HG02970 (cell line): ENCODE results near the gene CAMK2A.
"Not testable (repeated sequence)": the region's sequence is repeated elsewhere in the genome, so short reads cannot be mapped to it uniquely, and the experiment has no call there.

ENCODE experiments used
- ATAC-seq: cut with Tn5 transposase; IDR thresholded peaks from one replicate; pipeline ENCODE4 v1.9.1; 2021; ENCODE audit warnings: mild to moderate bottlenecking, moderate library complexity, moderate number of reproducible peaks; ENCODE audit not compliant: unreplicated experiment, low FRiP score

CAMK2A gene

DNA sequence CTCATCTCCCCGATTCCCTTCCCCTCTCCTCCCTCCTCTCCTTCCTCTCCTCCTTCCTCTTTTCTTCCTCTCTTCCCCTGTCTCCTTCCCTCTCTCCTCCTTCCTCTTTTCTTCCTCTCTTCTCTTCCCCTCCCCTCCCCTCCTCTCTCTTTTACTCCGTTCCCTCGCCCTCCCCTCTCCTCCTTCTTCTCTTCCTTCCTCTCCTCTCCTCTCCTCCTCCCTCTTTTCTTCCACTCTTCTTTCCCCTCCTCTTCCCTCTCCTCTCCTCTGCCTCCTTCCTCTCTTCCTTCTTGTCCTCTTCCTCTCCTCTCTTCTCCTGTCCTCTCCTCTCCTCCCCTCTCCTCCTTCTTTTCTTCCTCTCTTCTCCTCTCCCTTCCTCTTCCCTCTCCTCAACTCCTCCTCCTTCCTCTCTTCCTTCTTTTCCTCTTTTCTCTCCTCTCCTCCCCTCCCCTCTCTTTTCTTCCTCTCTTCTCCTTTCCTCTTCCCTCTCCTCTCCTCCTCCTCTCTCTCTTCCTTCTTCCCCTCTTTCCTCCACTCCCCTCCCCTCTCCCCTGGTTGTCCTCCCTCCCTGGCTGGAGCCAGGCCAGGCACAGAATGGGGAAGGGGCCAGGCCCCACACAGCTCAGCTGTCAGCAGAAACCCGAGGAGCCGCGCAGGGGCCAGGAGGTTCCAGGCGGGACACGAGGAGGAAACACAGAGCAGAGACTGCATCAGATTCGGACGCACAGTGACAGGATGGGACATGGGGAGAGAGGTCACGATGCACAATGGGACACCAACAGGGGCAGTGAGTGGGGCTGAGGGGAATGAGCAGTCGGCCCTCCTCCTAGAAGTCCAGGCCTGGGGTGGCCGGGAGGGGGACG is 48.0 kb downstream of the CAMK2A start:
- ATAC-seq, result no peak

GRCh38 chr5:150239794-150240122 is 49.8 kb downstream of the CAMK2A start:
- ATAC-seq, result no peak

GRCh38 chr5:150239099-150239793 is 50.3 kb downstream of the CAMK2A start:
- ATAC-seq, result no peak

GRCh38 chr5:150238646-150239045 is 50.9 kb downstream of the CAMK2A start:
- ATAC-seq, result no peak

DNA sequence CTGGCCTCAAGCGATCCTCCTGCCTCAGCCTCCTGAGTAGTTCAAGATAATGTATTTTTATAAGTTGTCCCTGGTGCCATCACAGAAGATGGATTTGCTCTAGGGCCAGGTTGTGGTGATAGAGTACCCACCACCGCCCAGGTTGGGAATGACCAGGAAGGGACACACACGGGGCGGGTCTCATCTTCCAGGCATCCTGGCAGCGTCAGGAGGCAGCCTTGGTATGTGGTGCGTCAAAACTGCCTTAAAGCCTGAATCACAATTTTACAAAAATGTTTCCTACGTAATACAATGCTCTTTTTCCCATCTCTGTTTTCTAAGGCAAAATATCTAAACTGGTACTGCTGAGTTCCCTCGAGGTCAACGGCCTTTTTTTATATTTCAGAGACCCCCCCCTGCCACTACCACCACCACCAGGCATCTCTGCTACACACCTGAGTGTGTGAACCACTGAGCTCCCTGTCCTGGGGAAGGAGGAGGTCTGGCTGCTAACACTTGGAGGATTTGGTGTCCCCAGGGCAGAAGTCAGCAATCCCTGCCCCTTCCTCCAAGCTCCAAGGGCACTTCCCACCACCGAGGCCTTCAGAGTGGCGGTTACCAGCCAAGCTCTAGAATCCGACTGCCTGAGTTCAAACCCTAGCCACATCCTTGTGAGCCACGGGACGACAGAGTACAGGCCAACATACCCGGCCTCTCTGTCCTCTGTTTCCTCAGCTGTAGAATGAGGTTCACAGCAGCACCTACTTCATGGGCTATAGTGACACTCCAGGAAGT is 52.4 kb downstream of the CAMK2A start:
- no peak for ATAC-seq

- ATAC-seq, result no peak
Measured at GRCh38 chr5:150236313-150236712, 53.3 kb downstream of the CAMK2A start.

- no peak for ATAC-seq
Measured at GRCh38 chr5:150235500-150235854, 54.1 kb downstream of the CAMK2A start.

DNA sequence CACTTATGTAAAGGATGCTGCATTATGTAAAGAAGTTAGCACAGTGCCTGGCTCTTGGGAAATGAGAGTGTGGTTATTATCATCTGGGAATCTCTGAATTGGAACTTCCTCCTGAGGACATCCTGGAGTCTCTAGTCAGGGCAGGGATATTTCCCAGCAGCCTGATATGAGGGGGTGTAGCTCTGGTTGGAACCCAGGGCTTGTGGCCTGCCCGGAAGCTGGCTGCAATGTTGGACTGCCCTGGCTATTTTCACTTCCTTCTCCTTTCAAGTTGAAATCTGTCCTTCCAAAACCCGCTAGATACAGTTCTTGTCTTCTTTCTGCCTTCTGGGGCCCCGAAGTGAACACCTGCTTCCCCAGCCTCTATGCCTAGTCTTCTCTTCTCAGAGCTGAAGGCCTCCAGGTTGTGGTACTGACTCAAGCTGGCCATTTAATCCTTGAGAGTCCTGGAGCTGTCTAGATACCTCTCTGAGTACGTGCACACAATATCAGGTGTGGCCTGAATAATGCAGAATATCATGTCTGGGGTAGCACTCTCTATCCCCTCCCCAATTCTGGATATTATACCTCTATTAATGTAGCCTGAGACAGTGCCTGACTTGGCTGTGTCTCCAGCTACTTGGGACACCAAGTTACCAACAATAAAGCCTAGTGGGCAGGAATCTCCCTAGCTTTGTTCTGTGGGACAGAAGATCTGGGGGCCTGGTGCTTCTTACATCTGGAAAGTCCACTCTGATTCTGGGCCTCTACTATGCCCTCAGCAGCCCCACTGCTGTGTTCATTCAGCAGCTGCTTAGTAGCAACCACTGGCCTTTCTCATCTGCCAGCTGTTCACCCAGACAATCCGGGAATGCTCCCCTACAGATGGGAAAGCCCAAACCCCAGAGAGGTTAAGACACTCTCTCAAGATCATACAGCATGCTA is 54.7 kb downstream of the CAMK2A start:
- ATAC-seq, result no peak

- not testable (repeated sequence) for ATAC-seq
Measured at GRCh38 chr5:150233706-150234105, 55.9 kb downstream of the CAMK2A start.

- ATAC-seq, result no peak
Measured at GRCh38 chr5:150230842-150231241, 58.7 kb downstream of the CAMK2A start.

DNA sequence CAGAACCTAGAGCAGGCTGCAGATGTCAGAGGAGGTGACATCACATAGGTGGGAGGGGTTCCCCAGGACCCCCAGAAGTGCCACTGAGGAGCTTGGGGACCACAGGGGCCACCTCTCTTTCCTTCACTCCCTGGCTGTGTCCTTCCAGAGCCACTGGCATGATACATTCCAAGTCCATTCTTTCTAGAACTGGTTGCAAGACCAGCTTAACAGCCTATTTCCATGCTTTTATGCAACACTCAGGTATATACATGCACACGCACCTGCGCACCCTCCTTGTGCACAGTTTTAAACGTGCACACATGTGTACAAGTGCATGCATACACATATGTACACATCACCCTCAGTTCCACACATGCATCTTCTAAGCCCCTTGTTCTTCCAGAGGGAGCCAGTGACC is 60.0 kb downstream of the CAMK2A start:
- ATAC-seq, result no peak

DNA sequence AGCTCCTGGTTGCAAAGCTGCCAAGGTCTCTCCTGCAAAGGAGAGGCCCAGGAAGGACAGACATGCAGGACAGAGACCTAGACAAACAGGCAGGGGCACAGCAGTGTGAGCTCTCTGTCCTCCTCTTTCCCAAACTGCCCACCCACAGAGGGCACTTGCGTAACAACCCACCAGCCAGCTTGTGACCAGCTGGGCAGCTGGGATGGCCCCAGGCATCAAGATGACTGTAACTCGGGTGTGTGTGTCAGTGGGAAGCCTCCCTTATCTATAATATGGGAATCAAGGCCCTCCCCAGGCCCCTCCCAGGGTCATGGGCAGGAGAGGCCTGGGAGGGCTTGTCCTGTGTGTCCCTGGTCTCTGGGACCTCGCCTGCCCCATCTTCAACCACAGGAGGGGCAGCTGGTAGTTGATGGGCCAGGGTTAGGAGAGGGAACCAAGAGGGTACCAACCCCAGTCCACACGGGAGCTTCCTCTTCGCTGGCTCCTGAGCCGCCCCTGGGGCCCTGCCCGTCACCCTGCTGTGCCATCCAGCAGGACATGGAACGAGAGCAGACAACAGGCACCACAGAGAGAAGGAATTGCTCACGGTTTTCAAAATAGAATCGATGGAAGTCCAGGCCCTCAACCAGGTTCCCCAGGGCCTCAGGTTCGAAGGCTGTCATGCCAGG is 61.8 kb downstream of the CAMK2A start:
- no peak for ATAC-seq

GRCh38 chr5:150227036-150227435 is 62.5 kb downstream of the CAMK2A start:
- no peak for ATAC-seq

GRCh38 chr5:150224483-150225027 is 65.0 kb downstream of the CAMK2A start:
- no peak for ATAC-seq

GRCh38 chr5:150223474-150223873 is 66.1 kb downstream of the CAMK2A start:
- ATAC-seq, result no peak

- no peak for ATAC-seq
Measured at GRCh38 chr5:150222906-150223305, 66.7 kb downstream of the CAMK2A start.

DNA sequence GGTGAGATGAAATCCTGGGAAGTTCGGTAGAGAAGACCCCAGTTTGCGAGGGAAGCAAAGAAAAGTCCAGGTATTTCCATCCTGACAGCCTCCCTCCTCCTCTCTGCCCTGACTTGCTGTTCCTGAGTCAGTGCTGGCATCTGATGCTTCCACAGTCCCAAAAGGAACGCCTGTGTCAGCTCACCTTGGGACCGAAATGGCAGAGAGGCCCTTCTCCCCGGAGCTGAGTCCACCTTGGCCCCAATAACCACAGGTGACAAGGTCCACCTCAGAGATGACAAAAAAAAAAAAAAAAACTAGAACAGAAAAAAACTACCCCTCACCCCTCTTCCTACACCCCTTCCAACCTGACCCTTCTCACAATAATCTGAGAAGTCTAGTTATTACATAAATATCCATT is 68.1 kb downstream of the CAMK2A start:
- ATAC-seq, result no peak

DNA sequence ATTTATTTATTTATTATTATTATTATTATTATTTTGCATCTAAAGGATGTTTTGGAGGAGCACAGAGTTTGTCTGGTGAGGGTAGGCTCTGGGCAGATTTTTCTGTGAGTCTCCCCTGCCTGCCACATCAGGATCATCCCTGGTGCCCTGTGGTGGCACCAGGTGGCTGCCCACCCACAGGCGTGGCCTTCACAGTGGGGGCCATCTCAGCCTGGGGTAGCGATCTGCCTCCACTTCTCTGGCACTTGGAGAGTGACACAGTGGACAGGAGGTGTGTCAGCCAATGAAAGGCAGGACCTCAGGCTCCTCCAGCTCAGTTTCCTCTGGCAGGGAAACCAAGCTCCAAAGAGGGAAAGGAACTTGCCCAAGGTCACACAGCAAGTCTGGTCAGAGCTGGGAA is 69.7 kb downstream of the CAMK2A start:
- ATAC-seq, result no peak

GRCh38 chr5:150219142-150219541 is 70.4 kb downstream of the CAMK2A start:
- ATAC-seq, result no peak

GRCh38 chr5:150218693-150219035 is 70.9 kb downstream of the CAMK2A start:
- ATAC-seq, result no peak
